ENCODE results near the gene ABT1. TPM values are rescaled to one million over a fixed set of nuclear protein-coding genes. Genes with fewer than 3 reads are reported as not detected.

Gene ABT1
- total and polyA plus RNA-seq, 2 of the 8 experiments (the other 6 are each of a cell fraction or from before 2014, with no cell fraction given): 20.5 to 30.7 TPM

DNA sequence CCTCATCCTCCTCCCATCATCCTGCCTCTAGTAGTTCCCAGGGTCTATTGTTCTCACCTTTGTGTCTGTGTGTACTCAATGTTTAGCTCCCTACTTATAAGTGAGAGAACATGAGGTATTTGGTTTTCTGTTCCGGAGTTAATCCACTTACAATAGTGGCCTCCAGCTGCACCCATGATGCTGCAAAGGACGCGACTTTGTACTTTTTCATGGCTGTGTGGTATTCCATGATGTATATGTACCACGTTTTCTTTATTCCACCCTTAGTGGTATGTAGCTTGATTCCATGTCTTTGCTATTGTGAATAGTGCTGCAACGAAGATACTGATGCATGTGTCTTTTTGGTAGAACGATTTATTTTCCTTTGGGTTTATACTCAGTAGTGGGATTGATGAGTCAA is 18.5 kb upstream of the ABT1 start:
- H4K8ac ChIP-seq (ENCODE audit: extremely low read depth, insufficient read depth, low read length): no peak overlapping the region
- no peak overlapping the region for H3K18ac ChIP-seq (ENCODE audit: extremely low read depth, low read length)
- no peak overlapping the region for H2AK5ac ChIP-seq (ENCODE audit: low read depth, low read length)
- CTCF ChIA-PET (ENCODE audit: partially characterized antibody): interaction anchor here (3.4 to 14.7 kb wide), 2 partner anchors 16 to 236 kb away, joined by 11 to 134 read pairs; partner anchors contain the start of gene ABT1
- H3K4ac ChIP-seq (replicated peaks; ENCODE audit: insufficient read length, low read depth, low read length): no peak overlapping the region
- no peak overlapping the region for H3K27ac ChIP-seq (ENCODE audit: low read depth, low read length)
- POLR2A ChIA-PET (ENCODE audit: partially characterized antibody): interaction anchor here (4.1 kb wide), 1 partner anchor 16 kb away, joined by 29 read pairs; no protein-coding TSS in a partner anchor
- peaks cover 0 to 4% (median 0%) of the 10 kb centered on the region in 4 experiments; a peak in 2 of 7 replicates for H3K27me3 ChIP-seq (replicated peaks in 1 of 4; ENCODE audit: control insufficient read depth in 3 of 4, extremely low read depth in 1 of 4, insufficient read depth in 3 of 4, low read length in 3 of 4)
- DNase-seq (ENCODE audit: low read depth in 1 of 2, low spot score in 2 of 2): no peak
- no peak overlapping the region for H2BK20ac ChIP-seq (ENCODE audit: low read length)
- peaks cover 4% of the 10 kb centered on the region; the same call in 1 of the 2 replicates for H3K23me2 ChIP-seq (ENCODE audit: low read depth, low read length)
- H2BK5ac ChIP-seq (ENCODE audit: low read depth, low read length): no peak overlapping the region
- H4K5ac ChIP-seq (ENCODE audit: insufficient read length, low read depth, low read length): no peak overlapping the region
- H3K4me3 ChIP-seq (ENCODE audit: extremely low read depth in 1 of 4, insufficient read depth in 2 of 4, low read depth in 3 of 4, low read length in 4 of 4): peak overlapping the region in 2 of 4 experiments; percentile 50 to 71; a peak in 3 of 8 replicates
- H3K79me2 ChIP-seq (ENCODE audit: control insufficient read depth in 1 of 2, insufficient read depth in 2 of 2, low read length in 2 of 2): no peaks in the 10 kb centered on the region
- no peak for FAIRE-seq
- TF ChIP-seq POLR2AphosphoS5 (IDR thresholded peaks at IDR 0.05; ENCODE audit: low read depth, low read length) (no peak), SP4 (IDR thresholded peaks at IDR 0.05; ENCODE audit: low read length) (no peak)
- no peak overlapping the region for H2BK12ac ChIP-seq (ENCODE audit: low read depth, low read length)
- no peak overlapping the region for H2AFZ ChIP-seq (ENCODE audit: low read length)
- no peak overlapping the region for H4K91ac ChIP-seq (replicated peaks; ENCODE audit: insufficient read length, low read length)
- no peak overlapping the region for H3K14ac ChIP-seq (ENCODE audit: insufficient read length)
- no peak overlapping the region for H3K23ac ChIP-seq (ENCODE audit: insufficient read length)
- H3K36me3 ChIP-seq (ENCODE audit: control insufficient read depth in 2 of 4, insufficient read depth in 4 of 4, low read length in 3 of 4): no peaks in the 10 kb centered on the region
- H3K4me2 ChIP-seq (ENCODE audit: insufficient read depth in 1 of 2, low read depth in 2 of 2, low read length in 2 of 2): peak overlapping the region in 1 of 2 experiments; percentile 57; a peak in 2 of 4 replicates
- H3K4me1 ChIP-seq (replicated peaks in 1 of 4; ENCODE audit: control insufficient read depth in 3 of 4, insufficient read depth in 4 of 4, low read length in 3 of 4): no peaks in the 10 kb centered on the region
- H3K79me1 ChIP-seq (ENCODE audit: low read depth, low read length): no peaks in the 10 kb centered on the region
- H3K9me3 ChIP-seq (ENCODE audit: insufficient read depth in 2 of 2, low read depth in 1 of 2, low read length in 1 of 2): no peaks in the 10 kb centered on the region
- no peak overlapping the region for H2BK120ac ChIP-seq (replicated peaks; ENCODE audit: low read depth, low read length)
- 88% methylated on average over 6 of the region's 6 CpGs; no CpG with 5 or more reads in 1 of the 2 experiments for WGBS, 2 experiments (ENCODE audit: extremely low coverage in 1 of 2, insufficient coverage in 1 of 2, insufficient read length in 1 of 2, insufficient replicate concordance in 2 of 2, low coverage in 1 of 2, low lambda C conversion rate in 2 of 2, missing lambda C conversion rate in 1 of 2)
- no peak overlapping the region for H2BK15ac ChIP-seq (ENCODE audit: low read length)
- no peak overlapping the region for H3K9ac ChIP-seq (replicated peaks in 1 of 4; ENCODE audit: extremely low read depth in 1 of 4, low read depth in 3 of 4, low read length in 3 of 4)
- no peak overlapping the region for H3K56ac ChIP-seq (replicated peaks; ENCODE audit: insufficient read length, low read depth, low read length)
- H4K20me1 ChIP-seq (replicated peaks in 1 of 2; ENCODE audit: control insufficient read depth in 1 of 2, insufficient read depth in 2 of 2, low read length in 2 of 2): no peaks in the 10 kb centered on the region
